SU-DHL-6 (cell line): ENCODE results near the gene PADI2.

Experiments used
- H2AFZ ChIP-seq: fragments of 200-600 bp; sonication (generic); 2 replicates; pipeline ENCODE4 v1.6.1; 2014; ENCODE audit warnings: low read depth, mild to moderate bottlenecking, moderate library complexity, mixed read lengths, antibody characterized with exemption, low read length; ENCODE audit not compliant: severe bottlenecking
- H3F3A ChIP-seq: fragments of 200-600 bp; shearing (Covaris generic); 2 replicates; pipeline ENCODE4 v1.6.0; 2016; ENCODE audit warnings: antibody characterized with exemption, mild to moderate bottlenecking; ENCODE audit not compliant: insufficient read depth
- H3K27ac ChIP-seq: fragments of 200-600 bp; sonication (generic); 2 replicates; pipeline ENCODE4 v1.5.1; 2016; ENCODE audit warnings: low read depth, mild to moderate bottlenecking, low read length, moderate library complexity, mixed read lengths
- H3K27me3 ChIP-seq: fragments of 200-600 bp; sonication (generic), shearing (Covaris generic); 2 replicates; pipeline ENCODE4 v1.6.0; 2014; ENCODE audit warnings: mild to moderate bottlenecking, low read length
- H3K36me3 ChIP-seq: fragments of 200-600 bp; sonication (generic); 2 replicates; pipeline ENCODE4 v1.6.1; 2014; ENCODE audit warnings: mild to moderate bottlenecking, low read length, mixed read lengths
- H3K4me2 ChIP-seq: fragments of 300-600, 200-600 bp; shearing (Covaris generic), sonication (generic); 2 replicates; pipeline ENCODE4 v1.6.0; 2014; ENCODE audit warnings: low read length, low read depth, mild to moderate bottlenecking; ENCODE audit not compliant: poor library complexity, severe bottlenecking
- H3K4me3 ChIP-seq: fragments of 200-600 bp; sonication (generic); 2 replicates; pipeline ENCODE4 v1.5.1; 2014; ENCODE audit warnings: antibody characterized with exemption, low read length, mild to moderate bottlenecking, mixed read lengths; ENCODE audit not compliant: insufficient read depth, poor library complexity, severe bottlenecking
- H3K79me2 ChIP-seq: fragments of 200-600 bp; sonication (generic); 2 replicates; pipeline ENCODE4 v1.6.1; 2014; ENCODE audit warnings: mild to moderate bottlenecking, low read length, moderate library complexity; ENCODE audit not compliant: insufficient read depth
- H3K9ac ChIP-seq: fragments of 200-600 bp; sonication (generic); 2 replicates; pipeline ENCODE4 v1.7.0; 2014; ENCODE audit warnings: mild to moderate bottlenecking, low read length
- H3K9me2 ChIP-seq: fragments of 200-600 bp; sonication (generic); replicated peaks from 2 replicates; pipeline ENCODE4 v1.6.1; 2014; ENCODE audit warnings: low read length; ENCODE audit not compliant: insufficient read depth
- H3K9me3 ChIP-seq: fragments of 200-600 bp; sonication (generic); 2 replicates; pipeline ENCODE4 v1.6.1; 2014; ENCODE audit warnings: low read length, mixed read lengths; ENCODE audit not compliant: insufficient read depth
- H4K20me1 ChIP-seq: fragments of 200-600 bp; sonication (generic); 2 replicates; pipeline ENCODE4 v1.6.1; 2014; ENCODE audit warnings: low read depth, mild to moderate bottlenecking, antibody characterized with exemption, low read length, moderate library complexity, mixed read lengths
- EZH2phosphoT487 ChIP-seq: fragments of 200-600 bp; sonication (generic), shearing (Covaris generic); conservative IDR thresholded peaks from 2 replicates; pipeline ENCODE4 v1.6.1; 2018; ENCODE audit warnings: mild to moderate bottlenecking, antibody characterized with exemption, low read length, moderate library complexity, mixed read lengths
- TF ChIP-seq, protein P1 (sequence below): fragments of 200-600 bp; sonication (generic); IDR thresholded peaks from one replicate; pipeline ENCODE4 v1.5.1; 2017; ENCODE audit warnings: antibody characterized with exemption, mild to moderate bottlenecking, low read length, moderate library complexity; ENCODE audit not compliant: insufficient read depth, poor library complexity, severe bottlenecking

The PADI2 gene

GRCh38 chr1:17075470-17076255 lies 43.6 kb downstream of the PADI2 start:
- H3K4me3 ChIP-seq = no peak overlapping the region
- no peaks in the 10 kb centered on the region for H3K9me2 ChIP-seq
- no peak overlapping the region for H3K4me2 ChIP-seq
- H3K36me3 ChIP-seq = no peaks in the 10 kb centered on the region
- TF ChIP-seq, protein P1, sequence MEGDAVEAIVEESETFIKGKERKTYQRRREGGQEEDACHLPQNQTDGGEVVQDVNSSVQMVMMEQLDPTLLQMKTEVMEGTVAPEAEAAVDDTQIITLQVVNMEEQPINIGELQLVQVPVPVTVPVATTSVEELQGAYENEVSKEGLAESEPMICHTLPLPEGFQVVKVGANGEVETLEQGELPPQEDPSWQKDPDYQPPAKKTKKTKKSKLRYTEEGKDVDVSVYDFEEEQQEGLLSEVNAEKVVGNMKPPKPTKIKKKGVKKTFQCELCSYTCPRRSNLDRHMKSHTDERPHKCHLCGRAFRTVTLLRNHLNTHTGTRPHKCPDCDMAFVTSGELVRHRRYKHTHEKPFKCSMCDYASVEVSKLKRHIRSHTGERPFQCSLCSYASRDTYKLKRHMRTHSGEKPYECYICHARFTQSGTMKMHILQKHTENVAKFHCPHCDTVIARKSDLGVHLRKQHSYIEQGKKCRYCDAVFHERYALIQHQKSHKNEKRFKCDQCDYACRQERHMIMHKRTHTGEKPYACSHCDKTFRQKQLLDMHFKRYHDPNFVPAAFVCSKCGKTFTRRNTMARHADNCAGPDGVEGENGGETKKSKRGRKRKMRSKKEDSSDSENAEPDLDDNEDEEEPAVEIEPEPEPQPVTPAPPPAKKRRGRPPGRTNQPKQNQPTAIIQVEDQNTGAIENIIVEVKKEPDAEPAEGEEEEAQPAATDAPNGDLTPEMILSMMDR = peak; percentile 20
- TF ChIP-seq EZH2phosphoT487 = no peak
- H4K20me1 ChIP-seq = no peaks in the 10 kb centered on the region
- no peaks in the 10 kb centered on the region for H3K27me3 ChIP-seq
- no peaks in the 10 kb centered on the region for H3K79me2 ChIP-seq
- no peak overlapping the region for H3K9ac ChIP-seq
- no peaks in the 10 kb centered on the region for H3F3A ChIP-seq
- H3K27ac ChIP-seq = no peak overlapping the region
- H2AFZ ChIP-seq = no peak overlapping the region
- H3K9me3 ChIP-seq = no peaks in the 10 kb centered on the region

- Histone ChIP-seq H3K79me2 (no peaks in the 10 kb centered on the region), H3K4me3 (no peak overlapping the region), H3K4me2 (no peak overlapping the region), H3K9me2 (no peaks in the 10 kb centered on the region), H3K9me3 (no peaks in the 10 kb centered on the region), H3F3A (no peaks in the 10 kb centered on the region), H3K36me3 (no peaks in the 10 kb centered on the region), H3K27ac (no peak overlapping the region), H3K9ac (no peak overlapping the region), H3K27me3 (no peaks in the 10 kb centered on the region), H2AFZ (no peak overlapping the region), H4K20me1 (no peaks in the 10 kb centered on the region)
- TF ChIP-seq, protein P1 = no peak
- no peak for TF ChIP-seq EZH2phosphoT487
Measured at GRCh38 chr1:17071794-17072193, 47.5 kb downstream of the PADI2 start.

DNA sequence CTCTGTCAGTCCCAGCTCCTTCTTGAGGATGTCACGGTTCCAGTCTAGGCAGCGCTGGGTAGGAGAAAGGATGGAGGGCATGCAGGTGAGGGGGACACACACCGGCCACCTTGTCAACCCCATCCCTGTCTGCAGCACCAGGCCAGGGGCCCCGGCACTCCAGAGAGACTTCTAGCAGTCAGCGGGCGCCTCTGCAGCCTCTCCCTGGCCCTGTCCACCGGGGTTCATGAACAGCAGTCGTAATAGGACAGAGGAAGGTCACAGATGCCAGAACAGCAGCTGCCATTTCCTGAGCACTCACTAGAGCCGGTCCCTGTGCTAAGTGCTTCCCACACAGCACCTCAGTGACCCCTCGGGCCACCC lies 49.1 kb downstream of the PADI2 start:
- no peaks in the 10 kb centered on the region for H3F3A ChIP-seq
- no peak overlapping the region for H3K9ac ChIP-seq
- H3K79me2 ChIP-seq = no peaks in the 10 kb centered on the region
- no peak overlapping the region for H3K4me2 ChIP-seq
- no peaks in the 10 kb centered on the region for H3K27me3 ChIP-seq
- H3K27ac ChIP-seq = no peak overlapping the region
- no peak overlapping the region for H2AFZ ChIP-seq
- 0 out of 2 replicates have a peak, but pooled peaks cover 4% of the 10 kb centered on the region for H3K9me3 ChIP-seq
- H3K36me3 ChIP-seq = no peaks in the 10 kb centered on the region
- no peaks in the 10 kb centered on the region for H3K9me2 ChIP-seq
- no peak overlapping the region for H3K4me3 ChIP-seq
- TF ChIP-seq, protein P1 = no peak
- TF ChIP-seq EZH2phosphoT487 = no peak
- no peaks in the 10 kb centered on the region for H4K20me1 ChIP-seq
